HK-2 (cell line): ENCODE measurements around the gene AKAIN1.

Experiments
- DNase-seq: peaks from one replicate; pipeline ENCODE4 v3.0.0-alpha.2; 2018; ENCODE audit not compliant: unreplicated experiment

AKAIN1 gene, protein sequence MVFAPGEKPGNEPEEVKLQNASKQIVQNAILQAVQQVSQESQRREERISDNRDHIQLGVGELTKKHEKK

DNA sequence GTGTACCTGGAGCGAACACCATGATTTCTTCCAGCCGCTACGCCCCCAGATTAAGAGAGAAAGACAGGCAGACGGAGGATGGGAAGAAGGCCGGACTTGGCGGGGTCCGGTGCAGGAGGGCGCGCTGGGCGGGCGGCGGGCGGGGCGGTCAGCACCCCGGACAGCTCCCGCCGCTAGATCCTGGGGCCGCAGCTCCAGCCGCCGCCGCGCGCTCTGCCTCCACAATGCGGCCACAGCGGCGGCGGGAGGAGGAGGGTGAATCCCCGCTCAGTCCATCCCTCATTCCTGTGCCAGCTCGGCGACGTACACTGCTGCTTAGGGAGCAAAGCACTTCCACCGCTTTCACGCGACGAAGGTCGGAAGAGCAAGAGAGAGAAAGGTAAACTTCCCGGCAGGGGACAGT, at the start of gene AKAIN1:
TSS of gene AKAIN1 (minus strand) at position 226 of the 403 bp plus-strand sequence. CDS start at position 22, 204 bp downstream.
- peak; percentile 20 for DNase-seq

DNA sequence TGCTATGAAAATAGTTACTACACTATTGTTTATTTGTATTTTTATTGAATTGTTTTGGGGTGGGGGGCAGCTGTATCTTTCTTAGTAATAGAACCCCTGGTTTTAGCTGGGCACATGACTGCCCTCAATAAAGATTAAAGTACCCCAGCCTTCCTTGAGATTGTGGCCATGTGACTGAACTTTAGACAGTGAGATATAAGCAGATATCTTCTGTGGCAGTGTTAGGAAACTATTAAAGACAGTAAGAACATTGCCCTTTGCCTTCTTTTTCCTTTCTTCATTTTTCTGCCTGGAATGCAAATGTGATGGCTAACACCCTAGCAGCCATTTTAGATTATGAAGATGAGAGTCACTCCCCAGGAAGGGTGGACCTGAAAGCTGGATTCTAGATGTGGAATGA, 47.9 kb upstream of the AKAIN1 start:
- no peak for DNase-seq

DNA sequence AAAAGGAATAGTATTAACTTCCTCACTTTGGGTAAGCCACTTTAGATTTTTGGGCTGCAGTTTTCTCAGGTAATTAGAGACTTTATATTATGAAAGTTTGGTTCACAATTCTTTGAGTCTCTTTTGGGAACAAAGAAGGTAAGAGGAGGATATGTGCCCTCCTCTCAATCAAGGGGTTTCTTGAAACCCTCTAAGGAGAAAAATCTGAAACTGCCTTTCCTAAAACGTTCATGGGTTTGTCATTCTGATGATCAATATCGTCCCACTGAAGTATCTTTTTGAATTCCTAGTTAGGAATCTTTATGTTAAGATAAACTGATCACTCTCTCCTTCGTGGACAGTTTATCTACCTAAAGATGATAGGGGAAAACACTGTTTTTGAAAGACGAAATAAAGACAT, 42.4 kb upstream of the AKAIN1 start:
- DNase-seq, result no peak

DNA sequence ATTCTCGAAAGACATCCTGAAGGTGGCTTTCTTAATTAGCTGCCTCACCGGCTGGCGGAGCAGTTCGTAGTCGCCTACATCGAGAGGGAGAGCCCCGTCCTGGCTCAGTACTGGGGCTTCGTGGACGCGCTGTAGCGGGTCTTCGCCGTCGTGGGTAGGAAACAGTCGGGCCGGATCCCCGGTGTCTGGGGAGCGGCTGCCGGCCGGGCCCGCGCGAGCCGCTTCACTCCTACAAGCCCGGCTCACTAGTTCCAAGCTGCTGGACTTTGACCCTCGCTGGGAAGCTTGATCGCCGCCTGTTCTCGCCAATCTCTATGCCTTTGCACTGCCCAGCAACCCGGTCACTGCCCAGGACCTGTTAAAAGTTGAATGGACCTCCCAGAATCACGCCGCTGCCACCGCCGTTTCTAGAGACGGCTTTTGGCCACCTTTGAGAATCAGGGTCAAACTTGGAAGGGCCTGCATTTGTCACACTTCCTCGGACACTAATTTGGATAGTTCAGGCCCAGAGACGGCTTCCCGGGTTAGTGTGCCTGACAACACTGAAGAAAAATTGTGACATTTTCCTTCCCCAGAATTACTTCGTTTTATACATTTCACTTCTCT, 41.4 kb upstream of the AKAIN1 start:
- DNase-seq, result no peak

DNA sequence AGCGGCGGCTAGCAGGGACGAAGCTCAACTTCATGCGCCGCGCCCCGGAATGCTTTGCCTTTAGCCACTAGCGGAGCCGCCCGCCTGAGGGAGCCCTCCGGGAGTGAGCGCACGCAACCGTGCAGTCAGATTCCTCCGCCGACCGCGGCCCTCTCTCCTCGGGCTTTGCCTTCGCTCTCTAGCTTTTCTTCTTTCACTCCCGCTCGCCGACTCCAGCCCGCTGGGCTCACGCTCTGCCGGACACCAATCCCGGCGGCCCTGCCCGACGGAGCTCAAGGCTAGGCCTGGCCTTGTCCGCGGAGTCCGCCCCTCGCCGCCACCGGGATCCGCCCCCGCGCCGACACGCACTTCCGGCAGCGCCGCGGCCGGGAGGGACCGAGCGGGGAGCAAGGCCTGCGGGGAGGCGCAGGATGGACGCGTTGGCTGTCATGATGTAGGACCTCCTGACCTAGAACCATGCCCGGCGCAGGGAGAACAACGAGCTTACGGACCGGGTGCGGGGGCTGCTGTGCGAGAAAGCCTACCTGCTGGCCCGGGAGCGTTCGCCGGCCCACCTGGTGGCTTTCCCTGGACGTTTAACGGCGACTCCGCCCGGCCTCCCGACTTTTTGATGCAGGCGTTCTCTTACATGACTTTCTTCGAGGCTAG, 40.8 kb upstream of the AKAIN1 start:
- peak; percentile 81 for DNase-seq

DNA sequence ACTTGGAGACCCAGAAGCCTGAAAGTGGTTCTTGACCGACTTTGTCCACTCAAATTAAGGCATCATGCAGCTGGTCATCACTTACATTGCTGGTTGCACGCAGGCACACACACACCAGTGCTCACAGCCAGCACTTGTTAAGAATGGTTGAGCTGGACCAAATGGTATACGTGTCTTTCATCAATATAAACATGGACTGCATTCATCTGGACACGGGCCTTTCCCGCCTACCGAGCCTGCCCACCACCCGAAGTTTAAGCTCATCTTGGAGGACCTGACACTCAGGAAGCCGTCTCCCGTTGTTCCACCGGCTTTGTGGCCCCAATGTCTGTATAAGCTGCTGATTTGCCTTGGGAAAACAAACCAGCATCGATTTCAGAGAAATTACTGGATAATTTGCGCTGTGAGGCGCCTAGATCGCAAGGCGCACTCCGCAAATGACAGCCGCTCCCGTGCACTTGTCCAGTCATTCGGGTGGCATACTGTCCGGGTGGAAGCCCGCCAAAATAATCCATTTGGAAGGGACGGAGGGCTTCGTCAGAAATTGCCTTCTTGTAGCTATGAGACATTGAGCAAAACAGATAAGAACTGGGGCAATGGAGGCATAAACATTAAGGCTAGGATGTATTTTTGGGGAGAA, 40.1 kb upstream of the AKAIN1 start:
- no peak for DNase-seq

DNA sequence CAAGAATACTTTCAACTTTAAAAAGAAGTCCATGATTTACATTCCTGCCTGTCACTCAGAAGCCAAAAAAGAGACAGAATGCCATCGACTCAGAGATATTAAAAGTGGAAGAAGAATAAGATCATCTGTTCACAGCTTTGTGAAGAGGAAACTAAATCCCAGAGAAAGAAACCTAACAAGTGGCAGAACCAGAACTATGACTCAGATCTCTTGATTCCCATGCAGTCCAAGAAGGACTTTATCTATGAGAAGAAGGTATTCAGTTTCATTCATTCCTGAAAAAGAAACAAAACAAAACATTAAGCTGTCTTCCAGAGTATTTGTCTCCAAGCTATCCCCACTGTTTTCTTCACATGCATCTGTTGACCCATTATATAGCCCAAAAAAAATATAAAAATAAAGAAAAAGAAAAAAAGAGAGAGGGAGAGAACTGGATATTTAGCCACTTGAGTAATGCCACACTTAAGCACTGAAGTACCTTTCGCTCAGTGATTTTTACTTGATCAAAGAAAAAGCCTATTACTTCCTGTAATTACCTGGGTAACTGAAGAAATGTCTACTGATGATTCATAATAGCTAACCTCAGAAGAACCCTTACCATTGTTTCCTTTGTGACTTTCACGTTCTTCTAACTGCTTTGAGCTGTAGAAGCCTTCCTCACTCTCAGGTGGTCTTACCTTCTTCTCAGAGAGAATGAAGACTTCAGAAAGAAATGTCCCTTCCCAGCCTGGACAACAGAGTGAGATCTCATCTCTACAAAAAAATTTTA, 17.7 kb upstream of the AKAIN1 start:
- no peak for DNase-seq

DNA sequence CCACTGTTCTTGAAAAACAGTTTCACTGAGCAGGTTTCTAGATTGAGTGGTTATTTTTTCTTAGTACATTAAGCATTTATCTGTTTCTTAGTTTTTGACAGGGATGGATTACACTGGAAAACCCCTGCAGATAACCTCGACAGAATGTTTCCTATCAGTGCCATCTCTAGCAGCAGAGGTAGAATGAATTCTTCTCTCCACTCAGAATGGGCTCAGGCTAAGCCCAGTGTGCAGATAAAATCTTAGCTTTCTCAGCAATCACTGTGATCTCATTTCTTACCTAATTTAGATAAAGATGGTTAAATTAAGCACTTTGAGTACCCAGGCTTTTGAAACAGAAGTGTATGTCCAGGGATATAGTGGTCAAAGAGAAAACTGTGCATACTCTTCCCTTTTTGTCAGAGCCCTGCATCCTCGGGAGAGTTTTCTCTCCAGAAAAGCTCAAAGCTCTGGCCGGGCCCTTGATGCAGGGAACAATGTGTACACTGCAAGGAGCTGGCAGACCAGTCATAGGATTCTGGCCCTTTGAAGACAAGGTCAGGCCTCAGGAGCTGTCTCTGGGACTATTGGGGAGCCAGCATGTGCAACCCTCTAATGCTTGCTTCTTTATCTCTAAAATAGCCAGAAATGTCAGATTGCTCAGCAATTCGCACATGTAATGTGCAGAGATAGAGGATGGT, 10.6 kb upstream of the AKAIN1 start:
- DNase-seq, result no peak

DNA sequence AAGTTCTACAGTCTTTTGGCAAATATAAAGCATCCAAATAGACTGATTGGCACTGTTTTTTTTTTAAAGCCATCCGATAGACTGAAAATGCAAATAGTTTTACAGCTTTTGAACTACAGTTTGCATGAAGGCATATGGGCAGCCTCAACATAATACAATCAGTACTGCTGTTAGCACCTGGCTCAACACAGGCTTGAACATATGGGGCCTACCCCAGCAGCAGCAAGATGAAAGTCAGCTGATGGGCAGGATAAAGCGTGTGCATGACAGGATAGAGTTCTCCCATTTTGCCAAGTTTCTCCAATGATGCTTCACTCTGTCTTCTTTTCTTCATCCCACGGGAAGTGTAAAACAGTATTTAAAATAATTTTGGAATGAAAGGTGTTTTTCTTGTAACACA, 1.3 kb upstream of the AKAIN1 start:
- DNase-seq, result no peak

DNA sequence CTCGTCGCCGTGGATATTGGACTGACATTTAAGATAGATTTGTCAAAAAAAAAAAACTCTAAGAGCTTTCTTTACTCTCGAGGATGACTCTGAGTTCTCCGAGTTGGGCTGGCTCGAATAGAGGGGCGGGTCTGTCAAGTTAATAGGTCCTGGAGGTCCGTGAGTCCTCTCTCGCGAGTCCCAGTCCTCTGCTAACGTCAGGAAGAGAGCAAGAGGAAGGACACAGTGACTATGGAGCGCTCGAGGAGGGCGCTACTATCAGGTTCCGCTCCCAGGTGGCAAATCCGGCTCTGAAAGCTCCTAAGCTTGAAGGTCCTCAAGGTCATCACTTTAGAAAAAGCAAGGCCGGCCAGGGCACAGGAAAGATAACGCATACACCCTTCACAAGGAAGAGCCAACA, 404 bp upstream of the AKAIN1 start:
- DNase-seq, result no peak

DNA sequence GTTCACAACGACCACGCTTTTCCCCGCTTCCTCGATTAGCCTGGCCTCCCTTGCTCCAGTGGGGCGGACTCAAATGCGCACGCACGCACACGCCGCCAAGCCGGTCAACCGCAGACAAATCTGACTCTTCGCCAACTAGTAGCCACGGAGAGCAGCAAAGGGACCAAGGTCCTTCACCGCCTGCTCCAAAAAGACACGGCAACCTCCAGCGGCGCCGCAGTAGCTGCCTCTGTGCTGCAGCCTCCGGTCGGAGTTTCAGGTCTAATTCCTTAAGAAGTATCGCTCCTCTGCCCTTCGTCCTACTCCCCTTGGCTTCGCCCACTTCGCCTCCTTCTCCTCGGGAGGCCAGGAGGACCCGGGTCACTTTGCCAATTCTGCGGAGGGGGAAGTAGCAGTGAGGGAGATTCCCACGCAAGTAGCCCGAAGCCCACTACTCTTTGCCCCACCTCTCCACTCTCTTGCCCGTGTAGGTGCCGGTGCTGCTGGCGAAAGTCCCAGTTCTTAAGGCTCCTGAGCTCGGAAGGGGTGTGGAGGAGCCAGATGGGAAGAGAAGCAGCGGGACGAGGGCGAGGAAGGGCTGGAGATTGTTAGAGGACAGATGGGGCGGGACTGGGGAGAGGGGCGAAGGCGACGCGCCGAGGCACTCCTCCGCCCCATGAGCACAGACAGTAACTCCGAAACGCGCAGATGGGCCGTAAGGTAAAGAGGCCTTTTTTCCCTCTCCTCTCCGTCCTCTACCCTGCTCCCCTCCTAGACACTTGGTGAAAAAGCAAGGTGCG, 615 bp downstream of the AKAIN1 start:
- no peak for DNase-seq

DNA sequence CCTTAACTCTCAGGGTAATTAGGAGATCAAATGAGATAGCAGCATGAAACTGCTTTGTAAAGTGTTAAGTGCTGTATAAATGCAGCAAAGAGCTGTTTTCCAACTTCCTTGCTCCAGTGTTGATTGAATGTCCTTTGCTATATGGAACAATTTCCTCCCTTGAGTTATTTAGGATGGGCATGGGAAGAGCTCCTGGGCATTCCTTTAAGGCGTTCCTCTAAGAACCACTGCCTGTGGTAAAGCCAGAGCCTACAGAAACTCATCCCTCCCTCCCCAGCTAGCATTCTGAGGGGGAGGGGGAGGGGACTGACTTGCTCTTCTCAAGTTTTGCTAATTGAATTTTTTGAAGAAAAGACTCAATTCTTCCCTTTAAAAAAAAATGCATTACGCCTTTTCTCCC, 1.4 kb downstream of the AKAIN1 start:
- DNase-seq, result no peak

DNA sequence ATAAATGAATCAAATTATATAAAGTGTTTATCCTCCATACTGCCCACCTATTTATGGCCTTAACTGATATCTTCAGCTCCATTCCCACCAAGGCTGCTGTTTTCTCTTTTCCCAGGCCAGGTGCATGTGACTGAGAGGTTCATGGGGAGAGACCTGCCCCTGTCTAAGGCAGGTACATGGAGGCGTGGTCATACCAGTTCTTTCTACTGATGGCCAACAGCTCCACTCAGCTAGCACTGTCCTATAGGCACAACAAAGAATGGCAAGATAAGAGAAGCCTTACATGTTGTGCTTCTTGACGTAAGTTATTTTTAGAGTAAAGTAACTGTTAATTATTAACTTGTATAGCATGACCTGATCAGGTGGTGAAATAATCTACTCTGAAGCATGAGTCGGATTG, 16.8 kb downstream of the AKAIN1 start:
- no peak for DNase-seq

DNA sequence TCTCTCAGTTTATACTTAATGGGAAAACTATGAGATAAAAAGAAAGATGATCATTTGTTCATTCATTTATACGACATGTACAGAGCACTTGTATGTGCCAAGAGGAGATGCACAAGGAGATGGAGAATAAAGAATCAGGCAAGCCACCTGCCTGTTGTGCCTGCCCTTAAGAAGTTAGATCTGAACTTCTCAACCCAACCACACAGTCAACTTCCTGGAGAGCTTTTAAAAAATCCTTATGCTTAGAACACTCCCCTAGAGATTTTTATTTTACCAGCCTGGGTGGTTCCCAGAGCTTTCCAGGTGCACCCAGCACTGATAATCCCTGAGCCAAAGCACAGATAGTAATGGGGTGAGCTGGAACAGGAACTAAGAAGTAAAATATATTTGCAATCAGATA, 18.5 kb downstream of the AKAIN1 start:
- DNase-seq, result no peak

DNA sequence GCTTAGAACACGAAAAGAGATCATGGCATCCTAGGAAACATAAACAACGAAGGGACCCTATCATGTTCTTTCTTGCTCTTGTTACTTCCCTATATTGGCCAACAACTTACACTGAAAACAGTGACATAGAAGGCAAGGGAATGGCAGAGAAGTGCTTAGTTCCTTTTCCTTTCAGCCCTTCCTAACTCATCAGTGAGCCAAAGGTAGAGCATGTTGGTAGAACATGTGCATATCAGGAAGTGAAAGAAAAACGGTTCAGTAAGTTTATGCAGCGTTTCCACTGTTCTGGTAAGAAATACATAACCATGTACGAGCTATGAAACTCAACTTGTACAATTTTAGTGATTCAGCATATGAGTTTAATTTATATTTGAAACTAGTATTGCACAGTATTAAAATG, 21.7 kb downstream of the AKAIN1 start:
- no peak for DNase-seq

DNA sequence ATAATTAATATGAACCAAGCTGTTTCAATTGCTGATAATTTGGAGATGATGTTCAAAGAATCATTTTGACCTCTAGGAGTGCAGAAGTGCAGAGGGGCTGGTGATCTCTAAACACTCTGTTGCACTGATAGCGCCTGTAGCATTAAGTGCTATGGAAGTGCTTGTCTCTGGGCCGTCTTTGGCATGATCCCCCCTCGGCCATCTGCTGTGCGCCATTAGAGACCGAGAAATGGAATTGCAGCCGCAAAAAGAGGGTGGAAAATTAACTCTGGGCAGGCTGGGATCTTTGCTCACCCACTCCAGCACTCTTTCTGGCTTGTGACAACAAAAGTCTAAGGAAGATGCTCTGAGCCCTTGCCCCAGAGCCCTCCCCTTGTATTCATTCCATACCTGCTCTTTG, 23.4 kb downstream of the AKAIN1 start:
- DNase-seq, result no peak

DNA sequence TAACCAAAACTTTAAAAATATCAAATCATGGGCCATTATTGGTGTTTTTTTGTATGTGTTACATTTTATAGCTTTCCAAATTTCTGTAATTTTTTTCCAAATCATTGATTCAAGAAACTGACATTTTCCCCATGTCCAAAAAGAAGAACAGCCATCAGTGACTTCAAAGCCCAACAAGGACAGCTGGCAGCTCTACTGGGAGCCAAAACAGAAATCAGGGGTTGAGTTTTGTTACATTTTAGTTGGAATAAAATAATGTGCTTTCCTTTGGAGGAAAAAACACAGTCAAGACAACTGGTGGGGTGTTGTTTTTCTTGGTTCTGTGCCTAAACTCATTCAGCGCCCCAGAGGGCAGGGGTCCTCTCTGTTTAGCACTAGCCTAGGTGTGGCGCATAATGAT, 23.8 kb downstream of the AKAIN1 start:
- DNase-seq, result no peak

DNA sequence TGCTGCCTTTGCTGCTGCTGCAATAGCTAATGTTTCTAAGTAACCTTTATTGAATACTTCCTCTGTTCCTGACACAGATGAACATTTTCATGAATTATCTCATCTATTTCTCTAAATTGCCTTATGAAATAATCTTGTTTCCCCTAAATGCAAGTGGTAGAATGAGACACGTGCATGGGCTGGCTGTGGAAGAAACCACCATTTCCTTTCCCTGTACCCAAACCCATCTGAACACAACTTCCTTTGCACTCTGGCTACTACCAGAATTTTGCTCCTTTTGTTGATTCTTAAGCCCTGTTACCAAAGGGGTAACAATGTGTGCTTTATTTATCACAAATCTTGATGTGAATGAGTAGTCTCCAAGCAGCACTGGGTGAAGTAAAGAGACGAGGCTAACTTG, 29.2 kb downstream of the AKAIN1 start:
- DNase-seq, result no peak

DNA sequence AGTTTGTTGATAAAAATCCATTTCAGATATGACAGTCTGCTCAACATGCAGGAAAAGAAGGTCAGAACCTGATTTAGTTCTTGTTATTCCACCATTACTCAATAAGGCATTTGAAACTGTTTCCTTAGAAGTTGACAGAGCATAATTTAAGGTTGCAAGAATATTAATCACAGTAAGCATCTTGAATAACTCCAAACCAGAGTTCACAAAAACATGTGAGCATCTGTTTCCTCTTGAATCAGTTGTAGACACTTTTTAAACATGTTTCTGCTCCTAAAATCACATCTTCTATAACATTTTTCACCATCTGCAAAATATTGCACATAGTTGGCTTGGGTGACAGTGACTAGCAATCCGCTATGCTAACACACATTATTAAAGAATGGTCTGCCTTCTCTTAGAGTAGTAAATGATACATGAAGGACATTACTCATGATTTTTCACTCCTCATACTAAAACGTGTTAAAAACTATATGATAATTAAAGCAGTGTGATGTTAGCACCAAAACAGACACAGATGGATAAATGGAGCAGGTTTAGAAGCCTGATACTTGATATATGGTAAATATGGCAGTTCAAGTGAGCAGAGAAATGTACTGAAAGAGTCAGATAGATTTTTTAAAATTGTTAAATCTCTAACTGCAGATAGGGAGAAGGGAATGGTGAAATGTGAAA, 30.3 kb downstream of the AKAIN1 start:
- DNase-seq, result no peak

DNA sequence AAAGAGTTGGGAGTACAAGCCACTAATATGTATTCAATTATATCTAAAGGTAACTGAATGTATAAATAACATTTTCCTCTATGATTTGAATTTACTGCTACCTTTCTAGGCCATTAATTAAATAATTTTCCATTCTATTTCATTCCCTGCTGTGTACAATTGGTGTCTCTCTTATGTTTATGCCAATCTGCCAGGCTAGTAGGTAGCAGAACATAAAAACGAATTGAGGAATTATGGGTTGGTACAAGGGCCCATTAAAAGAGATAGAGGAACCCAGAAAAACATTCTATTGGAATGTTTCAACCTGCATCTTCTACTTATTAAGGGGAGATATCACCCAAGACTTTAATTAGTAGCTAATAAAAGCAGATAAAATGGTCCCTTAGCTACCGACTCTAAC, 32.2 kb downstream of the AKAIN1 start:
- DNase-seq, result no peak

DNA sequence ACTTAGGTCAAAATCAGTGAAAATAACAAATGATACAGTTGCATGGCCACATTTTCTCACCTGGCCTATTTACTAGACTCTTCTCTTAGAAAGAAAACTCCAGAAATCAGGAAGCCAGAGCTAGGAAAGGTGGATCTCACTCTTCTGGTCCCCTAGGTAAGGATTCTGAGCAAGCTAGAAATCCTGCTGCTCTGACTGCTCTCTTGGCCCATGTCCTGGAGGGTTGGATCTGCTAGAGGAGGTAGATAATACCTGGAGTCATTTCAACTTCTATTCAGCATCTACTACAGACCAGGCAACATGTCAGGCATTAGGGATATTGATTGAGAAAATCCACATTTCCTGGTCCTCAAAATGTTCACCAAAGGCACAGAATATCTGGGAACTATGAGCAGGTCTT, 34.9 kb downstream of the AKAIN1 start:
- no peak for DNase-seq
